ENCODE measurements around the gene SLC46A3.

Gene SLC46A3

DNA sequence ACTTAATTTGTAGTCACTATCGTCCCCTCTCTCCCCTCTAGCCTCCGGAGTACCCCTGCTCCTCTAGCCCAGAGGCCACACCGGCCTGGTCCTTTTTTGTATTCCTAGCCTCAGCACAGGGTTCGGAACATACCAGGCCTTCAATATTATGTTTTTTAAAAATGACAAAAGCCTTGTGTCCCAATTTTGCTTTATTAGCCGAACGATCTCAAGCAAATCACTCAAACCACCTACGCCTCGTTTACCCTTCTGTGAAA, 60.3 kb downstream of the SLC46A3 start:
- TF ChIP-seq EZH2phosphoT487 (IDR thresholded peaks at IDR 0.05; ENCODE audit: low read depth) = no peak
- TF ChIP-seq CTCF (IDR thresholded peaks at IDR 0.05; ENCODE audit: low read depth, low read length) = no peak
- no peaks in the 10 kb centered on the region for H3K27me3 ChIP-seq (ENCODE audit: low read depth, low read length)
- peak overlapping the region; percentile 99 for H3K9ac ChIP-seq (ENCODE audit: low read length)
- peaks cover 34% of the 10 kb centered on the region for H4K20me1 ChIP-seq (ENCODE audit: insufficient read depth, low read length)
- peaks cover 18% of the 10 kb centered on the region for H3K4me1 ChIP-seq (ENCODE audit: low read length)
- H3K9me3 ChIP-seq (ENCODE audit: insufficient read depth, low read length) = no peaks in the 10 kb centered on the region
- H2AFZ ChIP-seq (ENCODE audit: low read depth, low read length) = peak overlapping the region; percentile 68
- peaks cover 33% of the 10 kb centered on the region for H3K36me3 ChIP-seq (replicated peaks; ENCODE audit: low read depth, low read length)
- H3K4me3 ChIP-seq (ENCODE audit: low read length) = peak overlapping the region; percentile 94
- peaks cover 84% of the 10 kb centered on the region for H3K79me2 ChIP-seq (ENCODE audit: low read length)
- peak overlapping the region; percentile 80 for H3K27ac ChIP-seq (ENCODE audit: low read length)
- peak overlapping the region; percentile 74 for H3K4me2 ChIP-seq (ENCODE audit: low read length)

DNA sequence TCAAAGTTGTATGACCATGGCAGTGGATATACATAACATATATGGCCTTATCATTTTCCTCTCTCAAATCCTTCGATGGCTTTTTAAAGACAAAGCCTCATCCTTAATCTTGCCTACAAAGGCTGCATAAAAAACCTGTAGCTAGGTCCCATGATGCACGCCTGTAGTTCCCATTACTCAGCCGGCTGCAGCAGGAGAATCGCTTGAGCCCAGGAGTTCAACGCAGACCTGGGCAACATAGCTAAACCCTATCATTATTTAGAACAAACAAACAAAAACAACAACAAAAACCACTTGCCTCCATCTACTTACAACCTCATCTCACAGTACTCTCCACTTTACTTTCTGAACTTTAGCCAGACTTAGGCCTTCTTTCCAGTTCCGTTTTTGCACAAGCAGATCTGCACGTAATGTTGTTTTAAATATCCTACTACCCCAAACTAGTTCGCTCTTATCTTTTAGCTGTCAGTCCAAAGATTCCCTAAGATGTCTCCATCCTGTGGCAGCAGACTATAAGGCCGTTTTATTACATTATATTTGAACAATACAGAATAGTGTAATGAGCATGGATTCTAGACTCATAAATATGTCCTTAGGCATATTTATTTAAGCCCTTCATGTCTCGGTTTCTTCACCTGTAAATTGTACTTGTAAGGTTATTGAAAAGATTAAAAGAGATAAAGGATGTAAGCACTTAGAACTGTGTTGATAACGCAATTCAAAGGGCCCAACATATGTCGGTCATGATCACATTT, 60.8 kb downstream of the SLC46A3 start:
- H2AFZ ChIP-seq (ENCODE audit: low read depth, low read length) = peak overlapping the region; percentile 68; the same call in 1 of the 2 replicates
- H3K4me2 ChIP-seq (ENCODE audit: low read length) = peak overlapping the region; percentile 74
- peaks cover 34% of the 10 kb centered on the region for H4K20me1 ChIP-seq (ENCODE audit: insufficient read depth, low read length)
- no peaks in the 10 kb centered on the region for H3K27me3 ChIP-seq (ENCODE audit: low read depth, low read length)
- H3K36me3 ChIP-seq (replicated peaks; ENCODE audit: low read depth, low read length) = peaks cover 35% of the 10 kb centered on the region
- H3K9ac ChIP-seq (ENCODE audit: low read length) = peak overlapping the region; percentile 99
- peaks cover 80% of the 10 kb centered on the region for H3K79me2 ChIP-seq (ENCODE audit: low read length)
- peaks cover 18% of the 10 kb centered on the region for H3K4me1 ChIP-seq (ENCODE audit: low read length)
- H3K4me3 ChIP-seq (ENCODE audit: low read length) = peak overlapping the region; percentile 94
- no peaks in the 10 kb centered on the region for H3K9me3 ChIP-seq (ENCODE audit: insufficient read depth, low read length)
- TF ChIP-seq CTCF (IDR thresholded peaks at IDR 0.05; ENCODE audit: low read depth, low read length) = peak; percentile 32
- no peak for TF ChIP-seq EZH2phosphoT487 (IDR thresholded peaks at IDR 0.05; ENCODE audit: low read depth)
- peak overlapping the region; percentile 80 for H3K27ac ChIP-seq (ENCODE audit: low read length)

DNA sequence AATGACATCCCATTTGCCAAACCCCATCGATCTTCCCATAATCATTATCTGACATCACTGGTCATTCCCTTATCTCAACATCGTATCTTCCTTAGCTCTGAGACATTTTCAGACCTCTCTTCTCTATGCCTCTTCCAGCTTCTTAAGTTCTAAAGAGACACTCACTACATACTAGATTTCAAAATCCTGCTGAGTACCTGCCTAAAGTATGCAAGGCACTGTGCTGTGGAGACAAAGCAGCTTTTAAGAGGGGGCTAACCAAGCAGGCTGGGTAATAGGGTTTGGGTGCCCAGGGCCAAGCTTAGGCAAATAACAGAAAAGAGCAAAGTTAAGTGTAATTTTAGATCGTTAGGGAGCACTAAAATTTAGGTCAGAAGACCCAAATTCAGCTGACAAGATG, 63.2 kb downstream of the SLC46A3 start:
- Histone ChIP-seq H3K27me3 (ENCODE audit: low read depth, low read length) (no peaks in the 10 kb centered on the region), H3K4me3 (ENCODE audit: low read length) (no peak overlapping the region), H3K4me2 (ENCODE audit: low read length) (no peak overlapping the region), H3K36me3 (replicated peaks; ENCODE audit: low read depth, low read length) (peaks cover 31% of the 10 kb centered on the region), H3K9me3 (ENCODE audit: insufficient read depth, low read length) (no peaks in the 10 kb centered on the region), H4K20me1 (ENCODE audit: insufficient read depth, low read length) (peaks cover 25% of the 10 kb centered on the region), H3K9ac (ENCODE audit: low read length) (no peak overlapping the region), H3K4me1 (ENCODE audit: low read length) (peaks cover 21% of the 10 kb centered on the region), H3K79me2 (ENCODE audit: low read length) (peaks cover 71% of the 10 kb centered on the region), H2AFZ (ENCODE audit: low read depth, low read length) (no peak overlapping the region), H3K27ac (ENCODE audit: low read length) (no peak overlapping the region)
- TF ChIP-seq CTCF (IDR thresholded peaks at IDR 0.05; ENCODE audit: low read depth, low read length) (no peak), EZH2phosphoT487 (IDR thresholded peaks at IDR 0.05; ENCODE audit: low read depth) (no peak)

- Histone ChIP-seq H3K27ac (ENCODE audit: low read length) (no peak overlapping the region), H3K4me2 (ENCODE audit: low read length) (no peak overlapping the region), H3K27me3 (ENCODE audit: low read depth, low read length) (no peaks in the 10 kb centered on the region), H4K20me1 (ENCODE audit: insufficient read depth, low read length) (peaks cover 13% of the 10 kb centered on the region; the same call in 1 of the 2 replicates), H3K79me2 (ENCODE audit: low read length) (peaks cover 58% of the 10 kb centered on the region), H3K9ac (ENCODE audit: low read length) (no peak overlapping the region), H3K4me1 (ENCODE audit: low read length) (peaks cover 20% of the 10 kb centered on the region), H3K36me3 (replicated peaks; ENCODE audit: low read depth, low read length) (peaks cover 25% of the 10 kb centered on the region), H2AFZ (ENCODE audit: low read depth, low read length) (no peak overlapping the region), H3K9me3 (ENCODE audit: insufficient read depth, low read length) (no peaks in the 10 kb centered on the region), H3K4me3 (ENCODE audit: low read length) (no peak overlapping the region)
- TF ChIP-seq EZH2phosphoT487 (IDR thresholded peaks at IDR 0.05; ENCODE audit: low read depth) (no peak), CTCF (IDR thresholded peaks at IDR 0.05; ENCODE audit: low read depth, low read length) (no peak)
Observed at GRCh38 chr13:28654276-28654675, 64.5 kb downstream of the SLC46A3 start.
